ENCODE data around the gene PLAC8L1.
"Not testable (repeated sequence)": the region's sequence is repeated elsewhere in the genome, so short reads cannot be mapped to it uniquely, and the experiment has no call there.

Gene PLAC8L1, protein sequence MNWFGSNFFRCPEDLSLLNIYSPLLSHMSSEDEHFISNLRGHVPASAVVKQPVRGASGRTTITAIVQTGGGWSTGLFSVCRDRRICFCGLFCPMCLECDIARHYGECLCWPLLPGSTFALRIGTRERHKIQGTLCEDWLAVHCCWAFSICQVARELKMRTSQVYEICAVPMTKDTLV

DNA sequence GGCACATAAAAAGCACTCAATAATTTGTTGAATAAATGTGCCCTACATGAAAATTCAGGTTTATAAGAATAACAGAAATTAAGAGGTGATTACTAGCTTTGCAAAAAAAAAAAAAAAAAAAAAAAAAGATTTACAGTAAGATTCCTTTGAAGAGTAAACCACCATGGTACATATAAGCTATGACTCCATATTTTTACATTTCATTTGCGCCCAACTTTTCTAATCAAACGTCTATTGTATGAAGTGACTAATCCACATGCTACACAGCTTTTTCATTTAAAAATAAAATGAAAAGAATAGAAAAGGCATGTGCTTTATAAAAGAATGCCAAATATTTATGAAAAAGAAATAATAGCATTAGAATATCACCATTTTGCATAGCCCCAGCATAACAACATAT, at the start of gene PLAC8L1:
Gene PLAC8L1 (minus strand): TSS at position 101 of the 400 bp plus-strand sequence. CDS start 1,266 bp downstream, outside the sequence.
- DNase-seq (ENCODE audit: low spot score) = no peak

DNA sequence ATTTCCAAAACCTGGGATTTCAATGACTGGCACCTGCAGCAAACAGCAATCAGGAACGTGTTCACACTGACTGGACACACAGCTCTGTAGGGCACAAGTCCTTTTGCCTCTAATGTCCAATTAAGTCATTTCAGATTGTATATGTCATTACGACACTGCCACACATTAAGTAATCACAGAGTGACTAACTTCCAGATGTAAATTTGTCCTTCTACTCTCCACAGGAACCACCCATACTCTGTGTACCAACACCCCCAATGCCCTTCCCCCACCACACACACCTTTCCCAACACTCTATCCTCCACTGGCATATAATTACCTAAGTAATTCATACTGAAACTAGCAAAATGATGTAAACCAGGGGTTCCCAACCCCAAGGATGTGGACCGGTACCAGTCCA, 46.6 kb upstream of the PLAC8L1 start:
- DNase-seq (ENCODE audit: low spot score) = no peak

DNA sequence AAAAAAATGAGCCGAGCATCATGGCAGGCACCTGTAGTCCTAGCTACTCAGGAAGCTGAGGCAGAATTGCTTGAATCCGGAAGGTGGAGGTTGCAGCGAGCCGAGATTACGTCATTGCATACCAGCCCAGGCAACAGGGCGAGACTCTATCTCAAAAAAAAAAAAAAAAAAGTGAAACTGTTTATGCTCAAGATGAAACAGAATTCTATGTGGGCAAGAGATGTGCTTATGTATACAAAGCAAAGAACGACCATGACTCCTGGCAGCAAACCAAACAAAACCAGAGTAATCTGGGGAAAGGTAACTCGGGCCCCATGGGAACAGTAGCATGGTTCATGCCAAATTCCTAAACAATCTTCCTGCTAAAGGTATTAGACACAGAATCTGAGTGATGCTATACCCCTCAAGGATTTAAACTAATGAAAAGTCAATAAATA, 32.6 kb upstream of the PLAC8L1 start:
- DNase-seq (ENCODE audit: low spot score) = no peak

DNA sequence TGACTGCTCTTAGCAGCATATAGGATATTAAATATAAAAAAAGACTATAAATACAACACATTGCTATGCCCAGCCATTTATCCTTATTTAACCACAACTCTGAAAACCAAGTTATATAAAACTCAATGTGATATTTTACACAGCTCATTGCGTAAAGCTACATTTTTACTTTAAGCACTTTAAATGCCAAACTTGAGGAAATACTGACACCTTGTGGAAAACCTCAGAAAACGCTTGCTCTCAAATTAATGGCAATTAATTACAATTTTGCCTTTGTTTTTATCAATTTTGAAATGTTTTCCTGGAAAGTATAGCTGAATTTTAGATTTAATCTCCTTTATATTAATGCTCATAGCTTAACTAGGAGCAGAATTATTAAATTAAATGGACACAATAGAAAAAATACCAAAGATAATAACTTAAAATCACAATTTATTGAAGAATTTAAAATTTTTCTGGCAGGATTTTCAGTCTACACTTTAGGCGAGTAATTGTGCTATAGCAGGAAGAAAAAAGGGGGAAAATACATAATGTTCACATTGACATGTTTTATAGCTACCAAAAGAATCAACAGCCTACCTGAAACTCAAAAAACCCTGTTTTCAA, 25.2 kb upstream of the PLAC8L1 start:
- DNase-seq (ENCODE audit: low spot score) = no peak

DNA sequence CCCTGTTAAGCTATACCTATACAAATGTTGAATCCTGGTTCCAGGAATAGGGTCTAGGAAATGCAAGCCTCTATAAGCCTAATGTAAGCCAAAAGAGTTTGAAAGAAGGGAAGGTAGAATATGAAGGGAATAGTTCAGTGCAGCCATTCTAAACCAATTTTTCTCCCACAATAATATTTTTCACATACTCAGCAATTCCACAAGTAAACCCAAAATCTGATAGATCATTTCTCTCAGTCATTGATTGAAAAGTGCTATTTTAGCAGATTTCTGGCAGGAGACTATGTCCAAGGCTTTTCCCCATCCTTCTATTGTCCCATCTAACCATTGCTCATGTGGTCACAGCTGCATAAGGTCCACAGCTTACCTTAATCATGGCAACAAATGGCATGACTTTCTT, 20.7 kb upstream of the PLAC8L1 start:
- DNase-seq (ENCODE audit: low spot score) = no peak

DNA sequence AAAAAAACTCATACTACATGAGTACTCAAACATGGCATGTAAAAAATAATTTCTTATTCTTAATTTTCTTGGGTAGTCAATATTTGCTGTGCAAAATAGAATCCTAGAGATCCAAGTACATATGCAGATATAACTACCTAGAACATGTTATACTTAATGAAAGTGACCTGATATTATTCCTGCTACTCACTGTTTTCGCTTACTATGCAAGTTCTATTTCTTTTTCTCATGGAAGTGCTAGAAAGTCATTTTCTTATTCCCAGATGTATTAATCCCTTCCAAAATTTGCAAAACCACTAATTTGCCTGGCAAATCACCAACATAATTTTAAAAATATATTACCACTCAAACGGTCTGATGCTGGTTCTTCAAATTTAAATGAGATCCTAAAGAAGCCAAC, 19.2 kb upstream of the PLAC8L1 start:
- DNase-seq (ENCODE audit: low spot score) = no peak

DNA sequence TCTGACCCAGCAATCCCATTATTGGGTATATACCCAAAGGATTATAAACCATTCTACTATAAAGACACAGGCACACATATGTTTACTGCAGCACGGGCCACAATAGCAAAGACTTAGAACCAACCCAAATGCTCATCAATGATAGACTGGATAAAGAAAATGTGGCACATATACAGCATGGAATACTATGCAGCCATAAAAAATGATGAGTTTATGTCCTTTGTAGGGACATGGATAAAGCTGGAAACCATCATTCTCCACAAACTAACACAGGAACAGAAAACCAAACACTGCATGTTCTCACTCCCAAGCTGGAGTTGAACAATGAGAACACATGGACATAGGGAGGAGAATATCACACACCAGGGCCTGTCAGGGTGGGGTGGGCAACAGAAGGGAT, 16.1 kb upstream of the PLAC8L1 start:
- DNase-seq (ENCODE audit: low spot score) = not testable (repeated sequence)

DNA sequence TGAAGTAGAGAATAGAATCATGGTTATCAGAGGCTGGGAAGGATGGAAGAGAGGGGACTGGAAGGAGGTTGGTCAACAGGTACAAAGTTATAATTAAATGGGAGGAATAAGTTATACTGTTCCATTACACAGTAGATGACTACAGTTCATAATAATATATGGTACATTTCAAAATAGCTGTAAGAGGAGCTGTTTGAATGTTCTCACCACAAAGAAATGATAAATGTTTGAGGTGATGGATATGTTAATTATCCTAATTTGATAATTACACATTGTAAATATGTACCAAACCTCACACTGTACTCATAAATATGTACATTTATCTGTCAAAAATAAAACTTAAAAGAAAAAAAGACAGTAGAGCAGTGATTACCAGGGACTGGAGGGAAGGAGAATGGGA, 12.9 kb upstream of the PLAC8L1 start:
- no peak for DNase-seq (ENCODE audit: low spot score)

DNA sequence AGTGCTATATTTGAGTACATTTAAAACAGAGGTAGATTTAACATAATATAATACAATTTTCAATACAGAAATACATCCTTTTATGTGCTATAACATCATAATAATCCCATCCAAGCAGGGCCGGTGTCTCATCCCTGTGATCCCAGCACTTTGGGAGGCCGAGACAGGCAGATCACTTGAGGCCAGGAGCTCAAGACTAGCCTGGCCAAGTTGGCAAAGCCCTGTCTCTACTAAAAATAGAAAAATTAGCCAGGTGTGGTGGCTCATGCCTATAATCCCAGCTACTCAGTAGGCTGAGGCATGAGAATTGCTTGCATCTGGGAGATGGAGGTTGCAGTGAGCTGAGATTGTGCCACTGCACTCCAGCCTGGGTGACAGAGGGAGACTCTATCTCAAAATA, 11.8 kb upstream of the PLAC8L1 start:
- not testable (repeated sequence) for DNase-seq (ENCODE audit: low spot score)

DNA sequence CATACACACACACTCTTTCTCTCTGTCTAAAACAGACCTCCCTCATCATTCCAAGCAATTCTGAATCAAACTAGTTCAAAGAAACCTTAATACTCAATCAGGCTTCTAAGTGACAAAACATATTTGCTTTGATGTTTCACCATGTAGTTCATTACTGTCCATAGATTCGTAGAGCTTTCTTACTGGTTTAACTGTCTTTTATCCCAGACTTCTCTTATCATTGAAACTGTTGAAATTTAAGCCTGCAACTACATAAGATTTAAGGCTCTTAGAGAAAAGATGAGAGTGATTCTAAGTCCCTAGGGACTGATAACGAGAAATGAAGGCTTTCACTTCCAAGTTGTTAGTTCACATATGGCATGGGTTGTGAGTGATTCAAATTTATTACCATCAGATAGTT, 11.0 kb upstream of the PLAC8L1 start:
- no peak for DNase-seq (ENCODE audit: low spot score)

DNA sequence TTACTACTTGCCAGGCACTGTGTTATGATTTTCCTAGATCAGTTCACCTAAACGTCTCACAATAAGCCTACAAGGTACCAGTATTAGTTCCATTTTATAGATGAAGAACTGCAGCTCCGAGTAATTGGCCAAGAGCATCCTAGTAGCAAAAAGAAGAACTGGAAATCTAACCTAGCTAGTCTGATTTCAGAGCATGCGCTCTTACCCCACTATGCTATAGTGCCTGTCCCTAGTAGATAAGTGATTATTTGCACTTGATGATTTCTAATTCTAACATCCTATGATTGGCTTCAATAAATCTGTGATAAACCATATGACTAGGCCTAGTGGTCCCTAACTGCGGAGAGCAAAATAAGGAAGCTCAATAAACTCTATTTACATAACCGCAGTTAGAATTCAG, 7.1 kb upstream of the PLAC8L1 start:
- no peak for DNase-seq (ENCODE audit: low spot score)

DNA sequence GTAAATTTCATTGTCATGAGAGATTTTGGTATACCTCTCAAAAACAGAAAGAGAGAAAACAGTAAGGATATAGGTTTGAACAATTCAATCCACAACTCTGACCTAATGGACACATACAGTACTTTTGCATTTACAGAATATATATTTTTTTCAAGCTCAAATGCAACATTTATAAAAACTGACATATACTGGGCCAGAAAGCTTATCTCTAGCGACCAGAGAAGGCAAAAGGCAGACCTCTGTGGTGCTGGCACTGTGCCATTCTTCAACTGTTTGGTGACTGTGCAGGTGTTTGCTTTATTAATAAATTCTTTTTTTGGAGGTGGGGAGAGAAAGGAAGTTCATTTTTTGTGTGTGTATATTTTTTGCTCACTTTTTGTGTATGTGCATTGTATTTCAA, 6.0 kb upstream of the PLAC8L1 start:
- DNase-seq (ENCODE audit: low spot score) = no peak

DNA sequence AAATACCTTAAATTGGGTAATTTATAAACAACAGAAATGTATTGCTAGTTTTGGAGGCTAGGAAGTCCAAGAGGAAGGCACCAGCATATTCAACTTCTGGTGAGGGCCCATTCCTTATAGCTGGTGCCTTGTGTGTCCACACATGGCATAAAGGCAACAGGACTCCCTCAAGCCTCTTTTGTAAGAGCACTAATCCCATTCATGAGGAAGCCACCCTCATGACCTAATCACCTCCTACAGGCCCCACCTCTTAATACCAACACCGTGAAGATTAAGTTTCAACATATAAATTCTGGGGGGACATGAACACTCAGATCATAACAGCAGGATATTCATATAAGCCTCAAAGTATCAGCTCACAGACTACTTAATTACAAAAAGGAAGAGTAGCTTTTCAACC, 4.0 kb upstream of the PLAC8L1 start:
- no peak for DNase-seq (ENCODE audit: low spot score)

DNA sequence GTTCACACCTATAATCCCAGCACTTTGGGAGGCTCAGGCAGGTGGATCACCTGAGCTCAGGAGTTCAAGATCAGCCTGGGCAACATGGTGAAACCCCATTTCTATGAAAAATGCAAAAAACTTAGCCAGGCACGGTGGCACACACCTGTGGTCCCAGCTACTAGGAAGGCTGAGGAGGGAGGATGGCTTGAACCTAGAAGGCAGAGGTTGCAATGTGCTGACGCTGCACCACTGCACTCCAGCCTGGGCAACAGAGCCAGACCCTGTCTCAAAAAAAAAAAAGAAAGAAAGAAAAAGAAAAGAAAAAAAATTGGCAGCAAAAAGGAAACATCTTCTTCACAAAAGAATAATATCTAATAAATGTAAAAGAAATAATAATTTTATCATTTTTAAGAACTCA, 3.5 kb upstream of the PLAC8L1 start:
- not testable (repeated sequence) for DNase-seq (ENCODE audit: low spot score)

DNA sequence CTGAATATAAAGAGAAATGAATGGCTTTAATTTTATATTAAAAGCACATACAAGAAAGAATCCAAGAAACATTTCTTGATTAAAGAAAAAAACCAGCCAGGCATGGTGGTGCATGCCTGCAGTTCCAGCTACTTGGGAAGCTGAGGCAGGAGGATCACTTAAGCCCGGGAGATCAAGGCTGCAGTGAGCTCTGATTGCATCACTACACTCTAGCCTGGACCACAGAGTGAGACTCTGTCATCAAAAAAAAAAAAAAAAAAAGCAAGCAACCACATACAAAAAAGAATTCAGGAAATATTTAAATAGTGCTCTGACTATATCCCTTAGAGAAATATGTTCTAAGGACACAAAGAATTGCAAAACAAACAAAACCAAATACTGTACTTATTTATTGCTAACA, 2.5 kb upstream of the PLAC8L1 start:
- no peak for DNase-seq (ENCODE audit: low spot score)

DNA sequence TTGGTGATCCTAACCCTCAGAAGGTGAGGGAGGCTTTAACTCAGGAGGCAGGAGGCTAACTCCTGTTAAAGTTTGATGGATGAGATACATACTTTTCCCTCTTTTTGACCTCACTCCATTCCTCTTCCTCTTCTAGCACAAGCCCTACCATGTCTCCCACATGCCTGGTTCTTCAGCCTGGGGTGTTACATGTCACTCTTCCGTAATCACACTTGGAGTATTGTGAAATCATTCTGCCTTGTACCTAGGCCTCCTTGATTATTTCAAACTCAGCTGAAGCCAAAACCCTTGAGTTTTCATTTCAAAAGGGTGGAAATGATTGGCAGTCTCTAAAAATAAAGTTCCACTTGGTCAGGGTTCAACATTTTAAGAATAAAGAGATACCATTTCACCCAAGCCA, 1.8 kb downstream of the PLAC8L1 start:
- no peak for DNase-seq (ENCODE audit: low spot score)

DNA sequence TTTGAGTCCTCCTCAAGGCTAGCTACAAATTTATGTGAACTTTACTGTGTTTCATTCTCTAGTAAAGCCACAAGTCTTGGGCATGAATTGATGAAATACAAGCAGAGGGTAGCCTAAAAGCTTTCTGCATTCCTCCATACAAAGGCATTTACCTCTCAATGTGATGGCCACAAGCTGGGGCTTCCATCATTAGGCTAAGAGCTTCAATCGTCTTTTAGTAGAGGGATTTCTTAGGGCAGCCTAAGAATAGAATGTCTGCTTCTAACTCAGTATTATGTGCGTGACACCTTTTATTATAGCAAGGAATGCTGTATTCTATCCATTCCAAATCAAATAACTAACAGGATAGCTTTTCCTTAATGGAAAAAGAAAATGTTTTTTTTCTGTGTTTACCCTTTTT, 3.7 kb downstream of the PLAC8L1 start:
- no peak for DNase-seq (ENCODE audit: low spot score)

DNA sequence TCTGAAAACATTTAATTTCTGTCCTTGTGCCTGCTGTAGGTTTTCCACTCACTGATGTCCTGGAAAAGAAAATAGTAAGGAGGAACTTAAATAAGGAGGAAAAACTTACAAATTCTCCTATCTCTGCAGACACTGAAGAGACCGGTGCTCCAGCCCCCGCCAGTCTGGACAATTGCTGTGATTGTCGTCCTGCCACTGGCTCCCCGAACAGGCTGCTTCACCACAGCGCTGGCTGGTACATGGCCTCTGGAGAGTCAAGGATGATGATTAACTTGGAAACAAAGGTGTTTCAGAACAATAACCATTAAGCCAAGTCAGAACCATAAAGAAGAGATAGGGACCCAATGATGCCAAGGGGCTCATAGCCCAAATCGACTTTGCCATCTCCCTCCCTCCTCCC, 7.3 kb downstream of the PLAC8L1 start:
- DNase-seq (ENCODE audit: low spot score) = no peak

DNA sequence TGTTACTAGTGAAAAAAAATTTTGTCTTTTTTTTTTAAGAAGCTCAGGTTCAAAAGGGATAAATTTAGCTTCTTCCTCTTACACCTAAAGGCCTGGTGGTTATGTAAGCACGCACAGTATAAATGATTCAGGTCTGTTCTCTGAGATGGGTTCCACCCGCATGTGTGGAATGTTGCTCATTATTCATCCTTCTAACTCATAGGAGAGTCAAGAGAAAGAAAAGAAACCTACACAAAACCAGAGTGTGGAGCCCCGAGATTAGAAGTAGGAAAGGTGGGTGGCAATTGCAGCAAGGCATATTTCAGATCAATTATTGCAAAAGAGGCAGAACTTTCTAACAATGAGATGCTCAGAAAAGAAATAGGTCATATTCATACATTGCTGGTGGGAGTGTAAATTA, 13.5 kb downstream of the PLAC8L1 start:
- DNase-seq (ENCODE audit: low spot score) = no peak

DNA sequence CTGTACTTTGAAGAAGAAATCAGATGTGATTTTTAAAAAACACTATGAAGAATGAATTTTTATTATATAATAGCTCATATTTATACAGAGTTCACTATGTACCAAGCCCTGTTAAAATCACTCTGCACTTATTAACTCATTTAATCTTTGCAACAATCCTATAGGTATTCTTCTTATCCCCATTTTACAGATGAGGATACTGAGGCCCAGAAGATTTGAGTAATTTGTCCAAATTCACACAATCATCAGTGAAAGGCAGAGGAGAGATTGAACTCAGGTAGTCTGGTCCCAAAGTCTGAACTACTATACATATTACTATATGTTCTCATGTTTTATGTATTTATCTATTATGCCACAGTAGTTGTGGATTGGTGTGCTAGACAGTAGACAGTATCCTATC, 16.1 kb downstream of the PLAC8L1 start:
- no peak for DNase-seq (ENCODE audit: low spot score)

DNA sequence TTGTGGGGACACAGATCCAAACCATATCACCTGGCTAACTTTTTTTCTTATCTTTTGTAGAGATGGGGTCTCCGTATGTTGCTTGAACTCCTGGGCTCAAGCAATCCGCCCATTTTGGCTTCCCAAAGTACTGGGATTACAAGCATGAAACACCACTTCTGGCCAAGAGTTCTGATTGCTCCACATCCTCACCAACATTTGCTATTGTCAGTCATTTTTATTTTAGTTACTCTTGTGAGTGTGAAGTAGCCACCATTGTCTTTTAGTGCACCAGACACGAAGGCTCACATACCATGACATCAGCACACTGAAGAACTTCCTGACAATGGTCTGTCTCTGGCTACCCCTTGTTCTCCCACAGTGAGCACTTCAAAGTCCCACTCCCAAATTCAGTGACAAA, 17.3 kb downstream of the PLAC8L1 start:
- DNase-seq (ENCODE audit: low spot score) = no peak

DNA sequence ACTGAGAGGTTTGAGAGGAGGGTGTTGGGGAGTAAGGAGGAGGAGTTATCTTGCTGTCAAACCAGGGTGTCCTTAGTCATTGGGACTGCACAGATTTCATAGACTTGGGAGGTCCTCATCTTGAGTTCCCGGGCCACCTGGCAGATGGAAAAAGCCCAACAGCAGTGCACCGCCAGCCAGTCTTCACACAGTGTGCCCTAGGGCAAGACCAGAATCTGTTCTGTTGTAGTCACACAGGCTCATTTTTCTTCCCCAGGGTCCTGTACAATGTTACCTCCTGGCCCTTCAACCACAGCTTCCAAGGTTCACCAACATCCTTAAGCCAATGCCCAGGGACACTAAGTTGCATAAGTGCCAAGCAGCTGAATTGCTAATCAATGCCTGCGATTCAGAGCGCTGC, 21.0 kb downstream of the PLAC8L1 start:
- no peak for DNase-seq (ENCODE audit: low spot score)

DNA sequence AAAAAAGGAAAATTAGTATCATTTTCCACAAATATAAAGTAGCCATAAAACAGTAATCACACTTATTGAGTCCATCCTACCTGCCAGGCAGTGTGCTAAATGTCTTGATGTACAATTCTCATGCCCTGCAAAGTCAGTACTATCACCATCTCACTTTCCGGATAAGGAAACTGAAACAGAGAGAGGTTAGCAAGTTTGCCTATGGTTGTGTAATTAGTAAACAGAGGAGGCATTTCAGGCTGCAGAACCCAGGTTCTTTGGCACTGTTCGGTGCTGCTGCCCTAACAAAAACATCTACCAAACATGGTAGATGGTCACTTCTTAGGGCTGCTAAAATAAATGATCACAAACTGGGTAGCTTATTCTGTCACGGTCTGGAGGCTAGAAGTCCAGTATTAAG, 22.6 kb downstream of the PLAC8L1 start:
- no peak for DNase-seq (ENCODE audit: low spot score)

DNA sequence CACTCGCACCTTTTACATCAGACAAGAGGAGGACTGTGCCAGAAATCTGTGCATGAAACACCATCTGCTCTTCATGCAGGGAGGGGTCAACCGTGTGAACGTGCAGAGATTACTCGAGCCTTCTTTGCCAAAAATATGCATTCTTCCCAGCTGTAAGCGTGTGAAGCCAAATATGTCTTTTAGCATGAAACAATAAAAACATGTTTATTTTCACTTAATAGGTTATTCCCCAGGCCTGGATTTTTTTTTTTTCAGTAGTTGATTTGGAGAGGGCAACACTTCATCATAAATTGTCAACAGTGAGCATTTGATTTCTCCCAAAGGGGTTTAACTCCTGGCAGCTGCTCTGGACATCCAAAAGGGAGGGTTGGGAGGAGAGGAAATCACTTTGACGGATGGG, 23.8 kb downstream of the PLAC8L1 start:
- no peak for DNase-seq (ENCODE audit: low spot score)
